ENCODE results near the gene ANGPTL2. TPM values are rescaled to one million over a fixed set of nuclear protein-coding genes. Genes with fewer than 3 reads are reported as not detected.

Gene ANGPTL2
- total RNA-seq, 1 donor from 2014 or later: 65.8 TPM

- Histone ChIP-seq H3K36me3 (no peaks in the 10 kb centered on the region), H3K4me3 (no peak overlapping the region), H3K27me3 (no peaks in the 10 kb centered on the region), H3K4me1 (peaks cover 42% of the 10 kb centered on the region), H3K27ac (no peak overlapping the region), H3K9me3 (no peaks in the 10 kb centered on the region)
- intact Hi-C loops (cut with DNase I): no loop called here
- peak in 1 of 2 donors; percentile 65 for DNase-seq (ENCODE audit: extremely low spot score in 2 of 2)
- TF ChIP-seq POLR2A (IDR thresholded peaks at IDR 0.05) (no peak), POLR2AphosphoS5 (IDR thresholded peaks at IDR 0.05; ENCODE audit: insufficient read depth in 1 of 2, low read depth in 1 of 2) (no peak), CTCF (IDR thresholded peaks at IDR 0.05) (no peak)
Measured at GRCh38 chr9:127136880-127137639, 14.6 kb upstream of the ANGPTL2 start.

GRCh38 chr9:127136081-127136879 is 13.8 kb upstream of the ANGPTL2 start:
- DNase-seq (ENCODE audit: extremely low spot score in 2 of 2): peak in 1 of 2 donors; percentile 86
- Histone ChIP-seq H3K4me1 (peaks cover 49% of the 10 kb centered on the region), H3K36me3 (no peaks in the 10 kb centered on the region), H3K9me3 (no peaks in the 10 kb centered on the region), H3K27ac (peak overlapping the region; percentile 92), H3K4me3 (no peak overlapping the region), H3K27me3 (no peaks in the 10 kb centered on the region)
- intact Hi-C loops (cut with DNase I): no loop called here
- TF ChIP-seq CTCF (IDR thresholded peaks at IDR 0.05): no peak
- no peak for TF ChIP-seq POLR2A (IDR thresholded peaks at IDR 0.05)
- no peak for TF ChIP-seq POLR2AphosphoS5 (IDR thresholded peaks at IDR 0.05; ENCODE audit: insufficient read depth in 1 of 2, low read depth in 1 of 2)

- Histone ChIP-seq H3K27ac (peak overlapping the region; percentile 92), H3K4me3 (no peak overlapping the region), H3K36me3 (no peaks in the 10 kb centered on the region), H3K9me3 (no peaks in the 10 kb centered on the region), H3K27me3 (no peaks in the 10 kb centered on the region), H3K4me1 (peaks cover 60% of the 10 kb centered on the region)
- intact Hi-C loops (cut with DNase I): no loop called here
- peak; percentile 77 to 87 for DNase-seq (ENCODE audit: extremely low spot score in 2 of 2)
- TF ChIP-seq POLR2AphosphoS5 (IDR thresholded peaks at IDR 0.05; ENCODE audit: insufficient read depth in 1 of 2, low read depth in 1 of 2) (no peak), CTCF (IDR thresholded peaks at IDR 0.05) (no peak), POLR2A (IDR thresholded peaks at IDR 0.05) (no peak)
Measured at GRCh38 chr9:127135056-127135745, 12.8 kb upstream of the ANGPTL2 start.

GRCh38 chr9:127133739-127134167 is 11.3 kb upstream of the ANGPTL2 start:
- H3K36me3 ChIP-seq: no peaks in the 10 kb centered on the region
- no peaks in the 10 kb centered on the region for H3K9me3 ChIP-seq
- H3K27ac ChIP-seq: peak overlapping the region; percentile 92
- no peak overlapping the region for H3K4me3 ChIP-seq
- intact Hi-C loops (cut with DNase I): no loop called here
- peaks cover 75% of the 10 kb centered on the region for H3K4me1 ChIP-seq
- no peak for TF ChIP-seq CTCF (IDR thresholded peaks at IDR 0.05)
- TF ChIP-seq POLR2AphosphoS5 (IDR thresholded peaks at IDR 0.05; ENCODE audit: insufficient read depth in 1 of 2, low read depth in 1 of 2): peak in 1 of 2 donors; percentile 78
- no peak for TF ChIP-seq POLR2A (IDR thresholded peaks at IDR 0.05)
- DNase-seq (ENCODE audit: extremely low spot score in 2 of 2): peak; percentile 90 to 91
- H3K27me3 ChIP-seq: no peaks in the 10 kb centered on the region

Data from vagina (tissue), 2 donors.